B cell (primary cell): ENCODE data around the gene FAM53B.

Experiments
- CTCF ChIP-seq: fragments of 200-600 bp; IDR thresholded peaks from one replicate; pipeline ENCODE4 v1.8.0; 2022; ENCODE audit warnings: antibody characterized with exemption, mild to moderate bottlenecking
- EZH2 ChIP-seq: IDR thresholded peaks from 2 replicates; pipeline ENCODE4 v1.6.1; 2012; ENCODE audit warnings: borderline replicate concordance, low read depth, mild to moderate bottlenecking, moderate library complexity, low read length; ENCODE audit not compliant: insufficient read depth, poor library complexity, severe bottlenecking

- TF ChIP-seq CTCF, result no peak
- no peak for TF ChIP-seq EZH2
Measured at GRCh38 chr10:124653311-124653710, 90.9 kb downstream of the FAM53B start.
